AG04450 (cell line): ENCODE data around the gene RNPEPL1. TPM values are rescaled to one million over a fixed set of nuclear protein-coding genes. Genes with fewer than 3 reads are reported as not detected.
"Not testable (repeated sequence)": the region's sequence is repeated elsewhere in the genome, so short reads cannot be mapped to it uniquely, and the experiment has no call there.

Experiments
- CTCF ChIA-PET: fragments of 300-600, 350-600 bp; formaldehyde crosslinking; extraction: SDS; loops from one replicate; lab custom pipeline; 2022; ENCODE audit warnings: antibody characterized with exemption, inconsistent platforms; lab: Charles Lee
- POLR2A ChIA-PET: fragments of 350-600 bp; formaldehyde crosslinking; extraction: SDS; loops from one replicate; lab custom pipeline; 2021; ENCODE audit warnings: antibody characterized with exemption, inconsistent platforms; lab: Yijun Ruan, JAX
- DNase-seq: peaks from one replicate; pipeline ENCODE4 v3.0.0-alpha.2; 2011; ENCODE audit warnings: low read depth, low spot score
- H3K27ac ChIP-seq: one replicate; pipeline ENCODE4 v1.5.1; 2012; ENCODE audit warnings: low read depth, low read length, control low read depth
- H3K27me3 ChIP-seq: one replicate; pipeline ENCODE4 v1.6.0; 2012; ENCODE audit warnings: low read length; ENCODE audit not compliant: control insufficient read depth, insufficient read depth
- H3K4me3 ChIP-seq: 2 replicates; pipeline ENCODE4 v1.5.1; 2011; ENCODE audit warnings: mild to moderate bottlenecking, low read depth, low read length, control low read depth
- H3K9me3 ChIP-seq: 2 replicates; pipeline ENCODE4 v1.5.1; 2012; ENCODE audit warnings: low read length; ENCODE audit not compliant: control insufficient read depth, insufficient read depth
- polyA plus RNA-seq: library from polyadenylated mRNA; depleted of rRNA; stranded (reverse); fragments of >200 nt; gene quantifications from 2 replicates; pipeline ENCODE4 v1.2.3, GENCODE V29; 2011
- TF ChIP-seq, protein P1 (sequence below): IDR thresholded peaks from 2 replicates; pipeline ENCODE4 v1.5.1; 2011; ENCODE audit warnings: low read depth, low read length, control low read depth, inconsistent platforms

Gene RNPEPL1
- polyA plus RNA-seq, 1 experiment = 7.2 TPM

DNA sequence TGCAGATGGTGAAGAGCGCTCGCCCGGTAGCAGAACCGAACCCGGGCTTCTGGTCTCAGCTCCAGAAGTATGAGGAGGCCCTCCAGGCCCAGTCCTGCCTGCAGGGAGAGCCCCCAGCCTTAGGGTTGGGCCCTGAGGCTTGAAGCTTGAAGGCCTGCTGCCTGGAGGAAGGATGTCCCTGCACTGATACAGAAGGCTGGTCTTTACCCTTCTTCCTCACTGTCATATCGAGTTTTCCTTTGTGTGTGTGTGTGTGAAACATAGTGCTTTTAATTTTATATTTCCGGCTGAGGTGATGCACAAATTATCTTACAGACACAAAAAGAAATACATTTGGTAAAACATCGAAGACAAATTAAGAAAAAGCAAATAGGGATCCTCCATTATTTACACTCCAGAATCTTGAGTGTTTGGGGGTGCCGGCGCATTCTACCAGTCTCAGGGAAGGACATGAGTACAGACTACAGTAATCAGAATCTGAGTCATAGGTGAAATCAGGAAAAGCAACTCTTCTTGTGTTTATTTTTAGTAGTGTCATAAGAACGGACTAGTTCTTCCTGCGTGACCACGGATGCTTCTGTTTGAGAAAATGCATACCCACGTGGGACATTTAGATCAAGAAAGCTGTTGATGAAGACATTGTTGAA, 6.8 kb upstream of the RNPEPL1 start:
- ChIA-PET POLR2A (interaction anchor here (0.9 to 2.1 kb wide), 6 partner anchors 10 to 356 kb away, joined by 3 to 22 read pairs (median 4); partner anchors contain the start of gene CAPN10), CTCF (interaction anchor here (1.9 kb wide), 1 partner anchor 47 kb away, joined by 8 read pairs; no protein-coding TSS in a partner anchor)
- peak overlapping the region; percentile 64 for H3K4me3 ChIP-seq
- DNase-seq = no peak
- H3K27ac ChIP-seq = peak overlapping the region; percentile 88
- no peaks in the 10 kb centered on the region for H3K27me3 ChIP-seq
- TF ChIP-seq, protein P1, sequence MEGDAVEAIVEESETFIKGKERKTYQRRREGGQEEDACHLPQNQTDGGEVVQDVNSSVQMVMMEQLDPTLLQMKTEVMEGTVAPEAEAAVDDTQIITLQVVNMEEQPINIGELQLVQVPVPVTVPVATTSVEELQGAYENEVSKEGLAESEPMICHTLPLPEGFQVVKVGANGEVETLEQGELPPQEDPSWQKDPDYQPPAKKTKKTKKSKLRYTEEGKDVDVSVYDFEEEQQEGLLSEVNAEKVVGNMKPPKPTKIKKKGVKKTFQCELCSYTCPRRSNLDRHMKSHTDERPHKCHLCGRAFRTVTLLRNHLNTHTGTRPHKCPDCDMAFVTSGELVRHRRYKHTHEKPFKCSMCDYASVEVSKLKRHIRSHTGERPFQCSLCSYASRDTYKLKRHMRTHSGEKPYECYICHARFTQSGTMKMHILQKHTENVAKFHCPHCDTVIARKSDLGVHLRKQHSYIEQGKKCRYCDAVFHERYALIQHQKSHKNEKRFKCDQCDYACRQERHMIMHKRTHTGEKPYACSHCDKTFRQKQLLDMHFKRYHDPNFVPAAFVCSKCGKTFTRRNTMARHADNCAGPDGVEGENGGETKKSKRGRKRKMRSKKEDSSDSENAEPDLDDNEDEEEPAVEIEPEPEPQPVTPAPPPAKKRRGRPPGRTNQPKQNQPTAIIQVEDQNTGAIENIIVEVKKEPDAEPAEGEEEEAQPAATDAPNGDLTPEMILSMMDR = no peak; the same call in 1 of the 2 replicates
- H3K9me3 ChIP-seq = no peaks in the 10 kb centered on the region; the same call in 1 of the 2 replicates

DNA sequence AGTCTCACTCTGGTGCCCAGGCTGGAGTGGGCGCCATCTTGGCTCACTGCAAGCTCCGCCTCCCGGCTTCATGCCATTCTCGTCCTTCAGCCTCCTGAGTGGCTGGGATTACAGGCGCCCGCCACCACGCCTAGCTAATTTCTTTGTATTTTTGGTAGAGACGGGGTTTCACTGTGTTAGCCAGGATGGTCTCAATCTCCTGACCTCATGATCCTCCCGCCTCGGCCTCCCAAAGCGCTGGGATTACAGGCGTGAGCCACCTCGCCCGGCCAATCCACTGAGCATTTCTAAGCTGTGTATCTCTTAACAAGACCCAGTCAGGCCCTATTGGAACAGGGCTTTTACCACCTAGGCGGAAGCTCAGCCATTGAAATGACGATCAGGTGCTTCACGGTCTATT, 5.1 kb upstream of the RNPEPL1 start:
- POLR2A ChIA-PET, H3K4me3 ChIP-seq, H3K9me3 ChIP-seq, DNase-seq, H3K27ac ChIP-seq, H3K27me3 ChIP-seq: not testable (repeated sequence)
- CTCF ChIA-PET = interaction anchor here (0.9 to 1.3 kb wide), 2 partner anchors 49 to 351 kb away, joined by 3 read pairs; no protein-coding TSS in a partner anchor

DNA sequence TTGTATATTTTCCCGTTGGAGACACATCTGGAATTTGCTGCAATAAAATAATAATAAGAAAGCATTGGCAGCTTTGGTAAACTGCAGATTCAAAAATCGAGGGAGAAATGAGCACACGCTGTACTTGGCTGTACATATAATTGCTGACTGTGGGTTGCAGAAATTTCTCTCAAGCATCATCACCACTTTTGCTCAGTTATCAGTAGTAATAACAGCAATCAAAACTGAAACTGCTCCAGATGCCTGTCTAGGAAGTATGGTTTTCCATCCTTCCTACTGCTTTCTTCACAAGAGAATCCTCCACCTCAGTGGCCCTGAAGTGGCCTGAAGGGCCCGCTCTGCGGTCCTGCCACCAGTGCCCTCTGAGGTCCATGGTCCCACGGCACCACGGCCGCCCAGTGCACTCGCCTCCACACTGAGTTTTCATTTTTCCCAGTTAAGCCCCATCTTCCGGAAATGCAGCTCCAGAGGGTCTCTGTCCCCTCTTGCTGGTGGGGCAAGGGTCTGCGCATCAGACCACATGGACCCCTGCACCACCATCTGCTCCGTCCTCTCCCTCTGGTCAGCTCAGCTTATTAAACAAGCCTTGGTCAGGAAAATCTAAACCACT, 4.2 kb upstream of the RNPEPL1 start:
- Histone ChIP-seq H3K27ac (peak overlapping the region; percentile 73), H3K4me3 (no peak overlapping the region), H3K27me3 (no peaks in the 10 kb centered on the region), H3K9me3 (no peaks in the 10 kb centered on the region; the same call in 1 of the 2 replicates)
- no peak for DNase-seq
- CTCF ChIA-PET = interaction anchor here (0.9 to 2.7 kb wide), 3 partner anchors 50 to 351 kb away, joined by 3 to 17 read pairs (median 3); no protein-coding TSS in a partner anchor
- TF ChIP-seq, protein P1 = no peak
- POLR2A ChIA-PET = interaction anchor here (3.2 kb wide), 1 partner anchor 22 kb away, joined by 13 read pairs; the partner anchor contains the start of gene CAPN10

DNA sequence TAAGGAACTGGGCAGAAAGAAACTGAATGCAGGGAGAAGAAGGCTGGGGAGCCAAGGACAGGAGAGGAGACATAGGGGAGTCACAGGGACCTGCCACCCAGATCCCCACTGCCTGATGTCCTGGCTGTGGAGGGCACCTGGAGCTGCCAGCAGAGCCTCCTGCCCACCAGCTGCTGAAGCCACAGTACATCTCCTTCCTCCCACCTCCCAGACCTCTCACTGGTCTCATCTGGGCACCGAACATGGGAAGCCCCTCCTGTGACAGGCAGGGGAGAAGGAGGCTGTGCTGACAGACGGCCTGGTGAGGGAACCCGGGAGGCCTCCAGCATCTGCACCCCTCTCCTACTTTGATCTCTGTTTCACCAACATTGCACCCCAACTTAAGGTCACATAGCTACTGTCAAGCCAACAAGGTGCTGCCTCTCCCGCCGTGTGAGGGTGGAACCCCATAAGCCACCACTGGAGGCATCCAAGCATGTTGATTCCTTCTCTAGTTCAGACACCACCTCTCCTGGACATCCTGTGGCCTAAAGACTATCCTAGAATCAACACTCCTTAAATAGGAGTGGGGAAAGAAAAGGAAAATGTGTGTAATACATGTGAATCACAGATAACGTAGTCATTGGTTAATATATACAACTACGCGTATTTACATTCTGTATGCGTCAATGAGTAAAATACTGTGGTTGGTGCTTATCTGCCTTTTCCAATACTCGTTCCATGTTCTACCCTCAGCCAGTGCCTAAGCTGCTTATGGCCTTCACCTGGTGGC, 3.5 kb upstream of the RNPEPL1 start:
- peak overlapping the region; percentile 89 for H3K27ac ChIP-seq
- H3K27me3 ChIP-seq = no peaks in the 10 kb centered on the region
- ChIA-PET POLR2A (interaction anchor here (3.2 kb wide), 1 partner anchor 22 kb away, joined by 13 read pairs; the partner anchor contains the start of gene CAPN10), CTCF (interaction anchor here (1.4 to 2.8 kb wide), 5 partner anchors 13 to 276 kb away, joined by 6 to 31 read pairs (median 17); partner anchors contain the start of gene CAPN10)
- no peaks in the 10 kb centered on the region; the same call in 1 of the 2 replicates for H3K9me3 ChIP-seq
- TF ChIP-seq, protein P1 = peak; percentile 24; the same call in 1 of the 2 replicates
- DNase-seq = no peak
- H3K4me3 ChIP-seq = no peak overlapping the region
